IMR-90 (cell line): Measurements from ENCODE around the gene EDN3.

Experiments
- POLR2A ChIP-seq: IDR thresholded peaks from 2 replicates; pipeline ENCODE4 v1.6.1; 2012; ENCODE audit warnings: mild to moderate bottlenecking, low read depth, low read length
- TF ChIP-seq, protein P1 (sequence below): conservative IDR thresholded peaks from 2 replicates; pipeline ENCODE4 v1.5.1; 2012; ENCODE audit warnings: mild to moderate bottlenecking, low read depth, low read length, improper control_type of control experiment
- TF ChIP-seq, protein P2 (sequence below): fragments of 150-350 bp; IDR thresholded peaks from 2 replicates; pipeline ENCODE4 v1.6.1; 2017; ENCODE audit warnings: mild to moderate bottlenecking, antibody characterized with exemption, low read length, low read depth

DNA sequence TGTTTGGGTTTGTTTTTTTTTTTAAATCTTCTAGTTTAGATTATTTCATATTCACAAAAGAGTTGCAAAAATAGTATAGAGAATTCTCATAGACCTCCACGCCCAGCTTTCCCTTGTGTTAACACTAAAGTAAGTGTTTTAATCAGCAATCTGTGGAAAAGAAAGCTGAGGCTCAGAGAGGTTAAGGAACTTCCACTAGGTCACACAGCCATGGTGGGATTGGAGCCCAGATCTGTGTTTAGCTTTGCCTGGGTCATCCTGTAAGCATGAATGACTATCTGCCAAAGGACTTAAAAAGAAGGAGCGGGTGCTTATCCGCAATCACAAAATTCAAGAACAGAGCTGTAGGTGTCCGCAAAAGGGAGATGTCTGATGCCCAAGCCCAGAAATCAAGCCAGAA is 60.5 kb downstream of the EDN3 start:
- TF ChIP-seq, protein P1, sequence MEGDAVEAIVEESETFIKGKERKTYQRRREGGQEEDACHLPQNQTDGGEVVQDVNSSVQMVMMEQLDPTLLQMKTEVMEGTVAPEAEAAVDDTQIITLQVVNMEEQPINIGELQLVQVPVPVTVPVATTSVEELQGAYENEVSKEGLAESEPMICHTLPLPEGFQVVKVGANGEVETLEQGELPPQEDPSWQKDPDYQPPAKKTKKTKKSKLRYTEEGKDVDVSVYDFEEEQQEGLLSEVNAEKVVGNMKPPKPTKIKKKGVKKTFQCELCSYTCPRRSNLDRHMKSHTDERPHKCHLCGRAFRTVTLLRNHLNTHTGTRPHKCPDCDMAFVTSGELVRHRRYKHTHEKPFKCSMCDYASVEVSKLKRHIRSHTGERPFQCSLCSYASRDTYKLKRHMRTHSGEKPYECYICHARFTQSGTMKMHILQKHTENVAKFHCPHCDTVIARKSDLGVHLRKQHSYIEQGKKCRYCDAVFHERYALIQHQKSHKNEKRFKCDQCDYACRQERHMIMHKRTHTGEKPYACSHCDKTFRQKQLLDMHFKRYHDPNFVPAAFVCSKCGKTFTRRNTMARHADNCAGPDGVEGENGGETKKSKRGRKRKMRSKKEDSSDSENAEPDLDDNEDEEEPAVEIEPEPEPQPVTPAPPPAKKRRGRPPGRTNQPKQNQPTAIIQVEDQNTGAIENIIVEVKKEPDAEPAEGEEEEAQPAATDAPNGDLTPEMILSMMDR, result no peak
- TF ChIP-seq POLR2A, result no peak
- TF ChIP-seq, protein P2, sequence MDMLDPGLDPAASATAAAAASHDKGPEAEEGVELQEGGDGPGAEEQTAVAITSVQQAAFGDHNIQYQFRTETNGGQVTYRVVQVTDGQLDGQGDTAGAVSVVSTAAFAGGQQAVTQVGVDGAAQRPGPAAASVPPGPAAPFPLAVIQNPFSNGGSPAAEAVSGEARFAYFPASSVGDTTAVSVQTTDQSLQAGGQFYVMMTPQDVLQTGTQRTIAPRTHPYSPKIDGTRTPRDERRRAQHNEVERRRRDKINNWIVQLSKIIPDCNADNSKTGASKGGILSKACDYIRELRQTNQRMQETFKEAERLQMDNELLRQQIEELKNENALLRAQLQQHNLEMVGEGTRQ, result no peak
